GM10266 (cell line): ENCODE results near the gene SASH1.

Experiments used
- DNase-seq: peaks from one replicate; pipeline ENCODE4 v3.0.0; 2012; ENCODE audit errors: extremely low spot score
- CTCF ChIP-seq: IDR thresholded peaks from 2 replicates; pipeline ENCODE4 v1.5.1; 2012; ENCODE audit warnings: mild to moderate bottlenecking, low read depth; ENCODE audit not compliant: control insufficient read depth, insufficient read depth; ENCODE audit errors: missing control alignments

Gene SASH1

GRCh38 chr6:148405894-148406293 lies 63.3 kb downstream of the SASH1 start:
- TF ChIP-seq CTCF, result no peak
- no peak for DNase-seq

GRCh38 chr6:148406579-148407371 lies 64.1 kb downstream of the SASH1 start:
- DNase-seq, result no peak
- no peak for TF ChIP-seq CTCF

GRCh38 chr6:148407372-148407771 lies 64.7 kb downstream of the SASH1 start:
- no peak for DNase-seq
- TF ChIP-seq CTCF, result no peak

GRCh38 chr6:148413321-148414091 lies 70.9 kb downstream of the SASH1 start:
- TF ChIP-seq CTCF, result no peak

GRCh38 chr6:148414092-148414489 lies 71.5 kb downstream of the SASH1 start:
- no peak for TF ChIP-seq CTCF
- no peak for DNase-seq

More at GRCh38 chr6:148413321-148414091, 70.9 kb downstream of the SASH1 start:
- no peak for DNase-seq

GRCh38 chr6:148414836-148415235 lies 72.2 kb downstream of the SASH1 start:
- no peak for TF ChIP-seq CTCF
- no peak for DNase-seq
